SKM-1 (cell line): ENCODE data around the gene MAST3.
"Not testable (repeated sequence)": the region's sequence is repeated elsewhere in the genome, so short reads cannot be mapped to it uniquely, and the experiment has no call there.

Source experiments
- DNase-seq: peaks from one replicate; lab custom pipeline; 2025; ENCODE audit not compliant: unreplicated experiment; lab: John Stamatoyannopoulos, UW

The MAST3 gene

GRCh38 chr19:18085702-18086457, 11.7 kb upstream of the MAST3 start:
- DNase-seq = no peak

DNA sequence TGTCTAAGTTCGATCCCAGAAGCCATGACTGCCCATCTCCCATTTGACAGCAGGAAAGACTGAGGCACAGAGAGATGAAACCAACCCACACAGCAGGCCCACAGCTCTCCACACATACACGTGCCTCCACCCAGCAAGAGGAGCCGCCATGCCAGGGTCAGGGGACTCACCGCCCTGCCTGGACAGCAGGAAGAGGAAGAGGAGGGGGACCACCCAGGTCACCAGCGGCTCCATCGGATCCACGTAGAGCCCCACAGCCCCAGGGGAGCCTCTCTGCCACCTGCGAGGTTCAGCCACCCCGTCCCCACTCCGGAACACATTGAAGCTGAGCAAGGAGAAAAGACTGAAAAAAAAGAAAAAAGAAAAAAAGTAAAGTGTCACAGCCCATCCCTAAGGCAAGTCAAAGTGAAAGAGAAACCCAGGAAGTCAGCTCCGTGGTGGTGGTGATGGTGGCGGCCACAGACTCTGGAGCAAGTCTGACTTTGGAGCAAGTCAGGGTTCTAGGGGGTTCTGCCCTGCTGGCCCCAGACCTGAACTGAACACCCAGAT, 10.9 kb upstream of the MAST3 start, which contains the start of gene IL12RB1:
Gene IL12RB1, minus strand, starts transcription at position 345 of the 549 bp plus-strand sequence. Its CDS starts 111 bp downstream, at position 234.
- DNase-seq = no peak

GRCh38 chr19:18089096-18089541, 8.5 kb upstream of the MAST3 start:
- peak; percentile 71 for DNase-seq

GRCh38 chr19:18089726-18090125, 7.9 kb upstream of the MAST3 start:
- no peak for DNase-seq

DNA sequence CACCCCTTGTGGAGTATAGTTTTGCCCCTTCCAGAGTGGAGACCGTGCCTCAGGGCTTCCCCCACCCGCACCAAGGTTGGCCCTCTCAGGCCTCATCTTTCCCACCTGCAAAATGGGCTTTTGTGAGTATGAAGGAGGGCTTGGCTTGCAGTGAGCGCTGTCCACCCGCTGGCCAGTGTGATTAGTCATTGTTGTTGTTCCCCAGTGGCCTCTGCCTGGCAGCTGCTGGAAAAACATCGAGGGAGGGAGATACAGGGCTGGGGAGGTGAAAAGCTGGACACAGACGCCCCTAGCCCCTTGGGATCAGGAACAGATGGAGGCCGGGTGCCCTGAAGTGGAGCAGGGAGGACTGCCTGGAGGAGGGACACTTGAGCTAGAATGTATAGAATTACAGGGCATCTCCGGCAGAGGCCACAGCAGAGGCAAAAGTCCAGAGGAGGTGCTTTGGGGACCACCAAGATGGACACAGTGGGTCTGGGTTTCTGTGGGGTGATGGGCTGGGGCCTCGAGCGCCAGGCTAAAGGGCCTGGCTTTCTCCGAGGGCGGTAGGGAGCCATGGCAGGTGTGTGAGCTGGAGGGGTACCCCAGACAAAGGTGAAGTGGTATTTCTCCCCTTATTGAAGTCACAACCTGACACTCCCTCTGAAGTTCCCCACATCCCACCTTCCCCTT, 6.9 kb upstream of the MAST3 start:
- DNase-seq = no peak

DNA sequence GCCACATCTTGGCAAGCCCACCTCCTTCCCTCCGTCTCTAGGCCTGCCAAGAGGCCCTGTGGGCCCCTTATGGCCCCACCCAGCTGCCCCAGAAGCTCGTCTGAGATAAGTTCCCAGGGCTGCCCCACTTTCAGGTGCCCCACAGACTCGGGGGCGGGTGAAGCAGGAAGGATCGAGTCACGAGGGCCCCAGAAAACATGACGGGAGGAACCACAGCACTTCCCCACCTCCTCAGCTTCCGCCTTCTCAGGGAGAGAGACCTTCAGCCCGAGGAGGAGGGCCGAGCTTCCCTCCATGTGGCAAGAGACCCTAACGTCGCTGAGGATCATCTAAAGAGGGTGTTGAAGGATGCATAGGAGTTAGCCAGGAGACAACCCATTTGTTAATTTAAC, 6.4 kb upstream of the MAST3 start:
- peak; percentile 92 for DNase-seq

DNA sequence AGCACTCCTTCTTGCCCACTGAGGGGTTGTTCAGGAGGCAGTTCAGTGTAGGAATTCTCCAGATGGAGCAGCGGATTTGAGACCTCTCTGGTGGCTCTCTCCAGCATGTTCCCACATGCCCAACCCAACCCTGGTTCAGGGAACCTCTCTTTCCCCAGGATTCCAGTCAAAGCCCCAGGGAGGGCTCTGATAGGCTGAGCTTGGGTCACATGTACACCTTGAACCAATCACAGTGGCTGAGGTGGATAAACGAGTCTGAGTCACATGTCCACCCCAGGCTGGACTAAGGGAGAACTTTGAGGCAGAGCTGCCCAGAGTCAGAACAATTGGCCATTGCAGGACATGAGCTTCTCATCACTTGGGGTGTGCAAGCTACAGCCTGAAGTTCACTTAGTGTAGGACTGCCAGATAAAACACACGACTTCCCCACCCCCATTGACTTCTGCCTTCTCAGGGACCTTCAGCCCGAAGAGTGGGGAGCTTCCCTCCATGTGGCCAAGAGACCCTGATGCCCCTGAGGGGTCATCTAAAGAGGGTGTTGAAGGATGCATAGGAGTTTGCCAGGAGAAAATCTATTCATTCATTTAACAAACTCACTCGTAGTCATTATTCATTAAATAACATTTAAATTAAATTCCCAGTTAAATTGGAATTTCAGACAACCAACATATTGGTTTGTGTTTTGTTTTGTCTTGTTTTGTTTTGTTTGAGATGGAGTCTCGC, 4.0 kb upstream of the MAST3 start:
- no peak for DNase-seq

- DNase-seq = no peak
These were observed 1.3 kb upstream of the MAST3 start for GRCh38 chr19:18096258-18096657.

DNA sequence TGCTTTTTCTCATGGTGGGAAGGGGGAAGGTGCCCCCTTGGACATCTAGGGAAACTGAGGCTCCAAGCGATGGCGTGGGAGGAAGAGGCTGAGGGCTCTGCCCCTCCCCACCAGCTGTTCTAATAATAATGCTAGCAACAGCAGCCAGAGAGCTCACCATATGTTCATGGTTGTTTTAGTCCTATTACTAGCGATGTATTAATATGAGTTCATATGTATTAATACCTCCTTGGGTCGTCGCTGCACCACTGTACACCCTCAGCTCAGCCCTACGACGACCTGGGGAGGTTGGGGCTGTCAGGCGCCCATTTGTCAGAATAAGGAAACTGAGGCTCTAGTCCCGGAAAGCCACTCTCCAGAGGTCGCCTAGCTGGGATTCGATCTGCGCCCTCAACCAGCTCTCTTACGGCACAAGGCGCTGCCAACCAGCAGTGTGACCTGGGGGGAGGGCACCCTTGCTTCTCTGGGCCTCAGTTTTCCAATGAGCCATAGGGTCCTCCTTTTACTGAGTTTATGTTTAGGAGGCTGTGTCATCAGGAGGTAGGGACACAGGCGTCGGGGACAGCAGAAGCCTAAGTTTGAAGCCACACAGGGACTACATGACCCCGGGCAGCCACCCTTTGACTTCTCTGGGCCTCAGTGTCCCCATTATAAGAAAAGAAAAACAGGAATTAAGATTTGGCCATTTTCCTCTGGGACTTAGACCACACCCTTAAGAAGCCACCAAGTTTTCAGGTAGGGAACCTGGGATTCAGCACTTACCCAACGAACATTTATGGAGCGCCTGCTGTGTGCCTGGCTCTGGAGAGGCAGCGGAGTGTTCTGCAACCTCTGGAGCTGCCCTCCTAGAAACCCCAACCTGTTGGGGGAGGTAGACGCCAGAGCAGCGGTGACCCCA, 664 bp downstream of the MAST3 start:
- no peak for DNase-seq

DNA sequence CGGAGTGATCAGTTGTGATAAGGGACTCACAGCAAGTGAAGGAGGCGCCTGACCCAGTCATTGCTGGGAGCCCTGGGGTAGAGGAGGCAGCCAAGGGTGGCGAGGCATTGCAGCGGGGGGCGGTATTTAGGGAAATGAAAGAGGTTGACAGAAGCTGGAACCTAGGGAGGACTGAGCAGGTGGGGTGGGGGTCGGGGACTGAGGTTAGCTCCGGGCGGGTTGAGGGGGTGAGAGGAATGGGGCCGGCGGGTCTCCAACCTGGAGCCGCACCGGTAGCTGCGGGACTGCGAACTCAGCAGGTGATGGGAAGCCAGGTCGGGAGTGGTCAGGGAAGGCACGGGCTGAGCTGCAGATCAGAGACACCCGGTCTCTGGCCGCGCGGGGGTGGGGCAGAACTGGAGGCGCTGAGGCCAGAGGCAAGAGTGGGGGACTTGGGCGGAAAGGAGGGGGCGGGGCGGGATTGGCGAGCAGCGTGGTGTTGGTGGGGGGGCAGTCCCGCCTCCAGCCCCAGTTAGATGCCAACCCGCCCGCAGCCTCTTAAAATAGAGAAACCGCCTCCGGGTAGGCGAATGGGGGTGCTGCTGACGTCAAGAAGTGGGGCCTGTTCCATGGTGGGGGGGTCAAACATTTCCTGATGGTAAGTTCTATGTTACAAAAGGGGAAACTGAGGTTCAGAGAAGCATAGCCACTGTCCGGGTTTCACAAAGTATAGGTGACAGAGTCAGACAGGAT, 1.5 kb downstream of the MAST3 start:
- no peak for DNase-seq

- no peak for DNase-seq
These were observed 2.0 kb downstream of the MAST3 start for GRCh38 chr19:18099623-18099995.

GRCh38 chr19:18100710-18101109, 3.1 kb downstream of the MAST3 start:
- no peak for DNase-seq

DNA sequence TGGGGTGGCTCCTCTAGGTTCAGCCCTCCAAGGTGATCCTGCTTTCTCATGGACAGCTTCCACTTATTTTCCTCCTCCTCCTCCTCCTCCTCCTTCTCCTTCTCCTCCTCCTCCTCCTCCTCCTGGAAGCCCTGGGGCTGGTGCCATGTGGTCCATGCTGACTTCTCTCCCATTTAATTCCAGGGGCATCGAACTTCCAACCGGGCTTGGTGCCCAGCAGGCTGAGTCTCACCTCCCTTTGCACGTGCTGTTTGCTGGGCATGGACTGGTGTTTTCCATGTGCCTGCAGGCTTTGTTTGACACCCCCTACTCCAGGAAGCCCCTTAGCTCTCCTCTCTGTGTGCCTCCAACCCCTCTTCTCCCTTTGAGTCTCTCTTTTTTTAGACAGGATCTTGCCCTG, 3.7 kb downstream of the MAST3 start:
- DNase-seq = no peak

- no peak for DNase-seq
These were observed 5.5 kb downstream of the MAST3 start for GRCh38 chr19:18102916-18103542.

GRCh38 chr19:18104793-18105131, 7.2 kb downstream of the MAST3 start:
- no peak for DNase-seq

GRCh38 chr19:18105259-18105658, 7.7 kb downstream of the MAST3 start:
- not testable (repeated sequence) for DNase-seq

DNA sequence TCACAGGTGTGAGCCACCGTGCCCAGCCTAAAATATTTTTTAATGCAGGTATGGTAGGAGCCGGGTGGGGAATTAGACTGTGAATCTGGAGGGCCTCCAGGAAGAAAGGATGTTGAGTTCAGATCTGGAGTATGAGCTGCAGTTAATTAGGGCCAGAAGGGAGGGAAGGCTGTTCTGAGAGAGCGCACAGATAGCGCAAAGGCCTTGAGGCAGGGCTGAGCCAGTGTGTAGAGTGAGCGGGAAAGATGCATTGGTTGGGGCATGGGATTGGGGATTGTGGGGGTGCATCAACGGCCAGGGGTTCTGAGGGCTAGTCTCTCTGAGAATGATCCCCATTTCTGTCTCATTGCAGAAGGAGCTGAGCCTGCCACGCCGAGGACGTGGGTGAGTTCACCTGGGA, 9.7 kb downstream of the MAST3 start:
- DNase-seq = no peak

GRCh38 chr19:18108897-18109296, 11.3 kb downstream of the MAST3 start:
- no peak for DNase-seq

DNA sequence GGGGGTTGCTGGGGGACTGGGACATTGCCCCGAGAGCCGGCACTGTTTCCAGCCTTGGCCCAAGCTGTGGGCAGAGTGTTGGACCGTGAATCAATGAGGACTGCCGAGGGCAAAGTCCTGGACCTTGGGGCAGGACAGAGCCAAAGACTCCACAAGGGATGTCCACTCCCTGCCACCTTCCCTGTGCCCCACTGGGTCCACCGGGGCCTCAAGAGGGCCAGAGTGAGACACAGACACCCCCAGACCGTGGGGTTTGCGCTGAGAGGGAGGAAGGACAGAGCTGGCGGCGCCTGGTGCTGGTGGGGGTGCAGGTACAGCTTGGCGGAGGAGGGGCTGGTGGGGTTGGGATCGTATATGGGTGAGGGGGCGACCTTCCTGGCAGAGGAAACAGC, 11.8 kb downstream of the MAST3 start:
- DNase-seq = no peak
